Measurements from ENCODE around the gene CDKL5. TPM values are rescaled to one million over a fixed set of nuclear protein-coding genes. Genes with fewer than 3 reads are reported as not detected.

The CDKL5 gene
- total RNA-seq, 2 experiments from 2014 or later: 2.2 to 2.4 TPM

GRCh38 chrX:18422325-18422724, 3.1 kb upstream of the CDKL5 start:
- H3K36me3 Mint-ChIP-seq (ENCODE audit: low read depth): peaks cover 6% of the 10 kb centered on the region
- POLR2A ChIA-PET: no interaction called here
- Histone ChIP-seq H3K27ac (ENCODE audit: low read depth in 1 of 2, low read length in 2 of 2) (no peak overlapping the region), H3K9me3 (ENCODE audit: control insufficient read depth in 1 of 2, insufficient read depth in 1 of 2, low read length in 2 of 2) (no peaks in the 10 kb centered on the region), H3K36me3 (ENCODE audit: insufficient read depth, low read length) (no peaks in the 10 kb centered on the region), H3K4me3 (ENCODE audit: low read length) (no peak overlapping the region), H3K27me3 (ENCODE audit: control insufficient read depth in 1 of 2, insufficient read depth in 2 of 2, low read length in 2 of 2) (no peaks in the 10 kb centered on the region), H3K4me1 (ENCODE audit: insufficient read depth, low read length) (no peaks in the 10 kb centered on the region)
- no peak for ATAC-seq (ENCODE audit: poor library complexity)
- H3K9me3 Mint-ChIP-seq: no peaks in the 10 kb centered on the region
- intact Hi-C loops (cut with DNase I, micrococcal nuclease): loop anchor here in 1 of 2 experiments (10.0 kb wide), 1 partner anchor 922 kb away; the partner anchor contains the start of gene PDHA1
- peak overlapping the region; percentile 72 for H3K4me3 Mint-ChIP-seq
- no peak for DNase-seq
- H3K4me1 Mint-ChIP-seq (ENCODE audit: low read depth): peaks cover 18% of the 10 kb centered on the region
- no peak for TF ChIP-seq CTCF (IDR thresholded peaks at IDR 0.05)
- no peak overlapping the region for H3K27ac Mint-ChIP-seq
- CTCF ChIA-PET: interaction anchor here (0.7 kb wide), 1 partner anchor 232 kb away, joined by 3 read pairs; no protein-coding TSS in a partner anchor
- no peaks in the 10 kb centered on the region for H3K27me3 Mint-ChIP-seq

GRCh38 chrX:18422886-18423285, 2.5 kb upstream of the CDKL5 start:
- Mint-ChIP-seq H3K9me3 (no peaks in the 10 kb centered on the region), H3K27me3 (no peaks in the 10 kb centered on the region), H3K36me3 (ENCODE audit: low read depth) (peaks cover 6% of the 10 kb centered on the region), H3K27ac (no peak overlapping the region), H3K4me1 (ENCODE audit: low read depth) (peaks cover 18% of the 10 kb centered on the region), H3K4me3 (no peak overlapping the region)
- H3K4me1 ChIP-seq (ENCODE audit: insufficient read depth, low read length): no peaks in the 10 kb centered on the region
- H3K36me3 ChIP-seq (ENCODE audit: insufficient read depth, low read length): no peaks in the 10 kb centered on the region
- ChIA-PET CTCF (no interaction called here), POLR2A (no interaction called here)
- no peak for ATAC-seq (ENCODE audit: poor library complexity)
- no peak for DNase-seq
- H3K9me3 ChIP-seq (ENCODE audit: control insufficient read depth in 1 of 2, insufficient read depth in 1 of 2, low read length in 2 of 2): no peaks in the 10 kb centered on the region
- H3K27ac ChIP-seq (ENCODE audit: low read depth in 1 of 2, low read length in 2 of 2): no peak overlapping the region
- intact Hi-C loops (cut with DNase I, micrococcal nuclease): loop anchor here in 1 of 2 experiments (10.0 kb wide), 1 partner anchor 922 kb away; the partner anchor contains the start of gene PDHA1
- H3K27me3 ChIP-seq (ENCODE audit: control insufficient read depth in 1 of 2, insufficient read depth in 2 of 2, low read length in 2 of 2): no peaks in the 10 kb centered on the region
- H3K4me3 ChIP-seq (ENCODE audit: low read length): no peak overlapping the region
- TF ChIP-seq CTCF (IDR thresholded peaks at IDR 0.05): no peak

- peak overlapping the region; percentile 99 for H3K4me3 Mint-ChIP-seq
- peak overlapping the region; percentile 89 for H3K27ac Mint-ChIP-seq
- ChIA-PET CTCF (interaction anchor here (1.2 to 1.4 kb wide), 2 partner anchors 70 to 909 kb away, joined by 4 to 8 read pairs; partner anchors contain the start of gene SCML2), POLR2A (interaction anchor here (0.7 to 2.9 kb wide), 7 partner anchors 43 to 1567 kb away, joined by 3 to 23 read pairs (median 4); partner anchors contain the start of gene BCLAF3)
- H3K27me3 Mint-ChIP-seq: no peaks in the 10 kb centered on the region
- peak in 12 of 14 experiments; percentile 1 to 63 (median 12) for DNase-seq
- TF ChIP-seq CTCF (IDR thresholded peaks at IDR 0.05): no peak
- no peaks in the 10 kb centered on the region for H3K4me1 ChIP-seq (ENCODE audit: insufficient read depth, low read length)
- H3K36me3 ChIP-seq (ENCODE audit: insufficient read depth, low read length): no peaks in the 10 kb centered on the region
- no peaks in the 10 kb centered on the region for H3K27me3 ChIP-seq (ENCODE audit: control insufficient read depth in 1 of 2, insufficient read depth in 2 of 2, low read length in 2 of 2)
- intact Hi-C loops (cut with DNase I, micrococcal nuclease): loop anchor here (2.0 to 10.0 kb wide), 4 partner anchors 253 to 920 kb away; partner anchors contain the start of genes PDHA1 (in 1 of the 2), PHKA2 (in 1 of the 2) and SCML1 (in 1 of the 2)
- H3K27ac ChIP-seq (ENCODE audit: low read depth in 1 of 2, low read length in 2 of 2): peak overlapping the region; percentile 34 to 41
- peaks cover 6% of the 10 kb centered on the region for H3K36me3 Mint-ChIP-seq (ENCODE audit: low read depth)
- H3K4me1 Mint-ChIP-seq (ENCODE audit: low read depth): peaks cover 18% of the 10 kb centered on the region
- H3K9me3 ChIP-seq (ENCODE audit: control insufficient read depth in 1 of 2, insufficient read depth in 1 of 2, low read length in 2 of 2): no peaks in the 10 kb centered on the region
- peak; percentile 15 for ATAC-seq (ENCODE audit: poor library complexity)
- H3K9me3 Mint-ChIP-seq: no peaks in the 10 kb centered on the region
- H3K4me3 ChIP-seq (ENCODE audit: low read length): peak overlapping the region; percentile 86
Measured at GRCh38 chrX:18424482-18425198, 768 bp upstream of the CDKL5 start.
